Brain microvascular endothelial cell (primary cell): ENCODE data around the gene ANGPTL2.

Experiments
- DNase-seq: peaks from one replicate; pipeline ENCODE4 v3.0.0-alpha.2; 2020
- H3K27ac ChIP-seq: fragments of 250-450 bp; sonication (Bioruptor Pico); 2 replicates; pipeline ENCODE4 v1.5.1; 2020; ENCODE audit warnings: mild to moderate bottlenecking, moderate library complexity
- H3K27me3 ChIP-seq: fragments of 250-450 bp; sonication (Bioruptor Pico); replicated peaks from 2 replicates; pipeline ENCODE4 v1.5.1; 2020; ENCODE audit warnings: mild to moderate bottlenecking
- H3K36me3 ChIP-seq: fragments of 250-450 bp; sonication (Bioruptor Pico); replicated peaks from 2 replicates; pipeline ENCODE4 v1.5.1; 2020; ENCODE audit warnings: mild to moderate bottlenecking
- H3K4me3 ChIP-seq: 2 replicates; pipeline ENCODE4 v1.5.1; 2011; ENCODE audit warnings: low read depth, mild to moderate bottlenecking, control low read depth, low read length, moderate library complexity
- in situ Hi-C: cut with HindIII; loops from 2 replicates; pipeline ENCODE4 v1.10.0; 2017; ENCODE audit warnings: low sequenced_read_pairs, low pct_ligation_motif_present
- TF ChIP-seq, protein P1 (sequence below): IDR thresholded peaks from 2 replicates; pipeline ENCODE4 v1.5.1; 2011; ENCODE audit warnings: low read depth, mild to moderate bottlenecking, moderate library complexity, low read length, control low read depth, inconsistent platforms; ENCODE audit errors: missing control alignments

Gene ANGPTL2

DNA sequence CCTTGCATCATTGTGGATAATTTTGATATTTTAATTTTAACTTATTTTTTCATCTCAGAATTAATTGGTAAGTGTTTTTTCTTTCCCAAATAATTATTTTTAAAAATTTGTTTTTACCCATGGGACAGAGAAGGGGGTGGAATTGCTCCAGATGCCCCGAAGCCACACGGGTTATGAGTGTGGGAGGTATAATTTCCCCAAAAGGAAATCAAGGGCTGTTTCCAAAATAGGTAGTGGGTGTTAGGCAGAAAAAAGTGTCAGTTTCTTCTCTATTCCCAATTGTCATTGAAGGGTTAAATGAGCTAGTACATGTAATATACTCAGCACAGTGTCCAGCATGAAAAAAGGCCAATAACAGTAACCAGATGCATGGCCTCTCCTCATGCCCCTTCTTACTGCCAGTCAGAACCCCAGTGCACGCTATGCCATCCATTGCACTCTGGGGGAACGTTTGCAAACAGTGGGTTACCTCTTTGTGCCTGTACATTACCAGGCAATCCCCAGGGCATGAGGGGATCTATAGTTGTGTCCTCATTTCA lies 36.4 kb upstream of the ANGPTL2 start:
- Histone ChIP-seq H3K27ac (no peak overlapping the region), H3K36me3 (no peaks in the 10 kb centered on the region), H3K4me3 (no peak overlapping the region), H3K27me3 (no peaks in the 10 kb centered on the region)
- TF ChIP-seq, protein P1, sequence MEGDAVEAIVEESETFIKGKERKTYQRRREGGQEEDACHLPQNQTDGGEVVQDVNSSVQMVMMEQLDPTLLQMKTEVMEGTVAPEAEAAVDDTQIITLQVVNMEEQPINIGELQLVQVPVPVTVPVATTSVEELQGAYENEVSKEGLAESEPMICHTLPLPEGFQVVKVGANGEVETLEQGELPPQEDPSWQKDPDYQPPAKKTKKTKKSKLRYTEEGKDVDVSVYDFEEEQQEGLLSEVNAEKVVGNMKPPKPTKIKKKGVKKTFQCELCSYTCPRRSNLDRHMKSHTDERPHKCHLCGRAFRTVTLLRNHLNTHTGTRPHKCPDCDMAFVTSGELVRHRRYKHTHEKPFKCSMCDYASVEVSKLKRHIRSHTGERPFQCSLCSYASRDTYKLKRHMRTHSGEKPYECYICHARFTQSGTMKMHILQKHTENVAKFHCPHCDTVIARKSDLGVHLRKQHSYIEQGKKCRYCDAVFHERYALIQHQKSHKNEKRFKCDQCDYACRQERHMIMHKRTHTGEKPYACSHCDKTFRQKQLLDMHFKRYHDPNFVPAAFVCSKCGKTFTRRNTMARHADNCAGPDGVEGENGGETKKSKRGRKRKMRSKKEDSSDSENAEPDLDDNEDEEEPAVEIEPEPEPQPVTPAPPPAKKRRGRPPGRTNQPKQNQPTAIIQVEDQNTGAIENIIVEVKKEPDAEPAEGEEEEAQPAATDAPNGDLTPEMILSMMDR: no peak
- in situ Hi-C loops: no loop called here
- DNase-seq: no peak

DNA sequence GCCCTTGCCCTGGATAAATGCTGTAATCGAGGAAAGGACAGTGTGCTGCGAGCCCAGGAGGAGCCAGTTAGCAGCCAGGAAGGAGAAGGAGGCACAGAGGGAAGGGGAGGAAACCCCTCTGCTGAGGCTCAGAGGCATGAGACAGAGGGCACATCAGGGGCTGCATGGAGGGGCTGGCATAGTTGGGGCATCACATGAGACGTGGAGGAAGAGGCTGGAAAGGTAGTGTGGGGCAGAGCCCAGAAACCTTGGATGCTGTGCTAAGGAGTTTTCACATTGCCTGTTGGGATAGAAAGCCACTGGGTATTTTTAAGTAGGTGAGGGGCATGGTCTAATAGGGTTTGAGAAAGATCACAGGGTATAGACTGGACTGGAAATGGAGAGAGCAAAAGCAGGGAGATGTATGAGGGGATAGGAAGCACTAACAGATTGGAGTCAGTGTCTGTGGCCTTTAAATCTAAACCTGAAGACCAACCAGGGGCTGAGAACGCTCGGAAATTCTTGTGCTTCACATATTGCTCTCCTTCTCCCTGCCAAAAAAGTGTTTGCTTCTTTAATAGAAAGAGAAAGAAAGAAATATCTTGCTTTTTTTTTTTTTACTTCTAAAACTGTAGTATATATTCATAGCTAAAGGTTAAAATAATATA lies 33.0 kb upstream of the ANGPTL2 start:
- in situ Hi-C loops: no loop called here
- H3K4me3 ChIP-seq: no peak overlapping the region
- no peak overlapping the region for H3K27ac ChIP-seq
- no peaks in the 10 kb centered on the region for H3K36me3 ChIP-seq
- no peaks in the 10 kb centered on the region for H3K27me3 ChIP-seq
- DNase-seq: no peak
- TF ChIP-seq, protein P1: no peak

DNA sequence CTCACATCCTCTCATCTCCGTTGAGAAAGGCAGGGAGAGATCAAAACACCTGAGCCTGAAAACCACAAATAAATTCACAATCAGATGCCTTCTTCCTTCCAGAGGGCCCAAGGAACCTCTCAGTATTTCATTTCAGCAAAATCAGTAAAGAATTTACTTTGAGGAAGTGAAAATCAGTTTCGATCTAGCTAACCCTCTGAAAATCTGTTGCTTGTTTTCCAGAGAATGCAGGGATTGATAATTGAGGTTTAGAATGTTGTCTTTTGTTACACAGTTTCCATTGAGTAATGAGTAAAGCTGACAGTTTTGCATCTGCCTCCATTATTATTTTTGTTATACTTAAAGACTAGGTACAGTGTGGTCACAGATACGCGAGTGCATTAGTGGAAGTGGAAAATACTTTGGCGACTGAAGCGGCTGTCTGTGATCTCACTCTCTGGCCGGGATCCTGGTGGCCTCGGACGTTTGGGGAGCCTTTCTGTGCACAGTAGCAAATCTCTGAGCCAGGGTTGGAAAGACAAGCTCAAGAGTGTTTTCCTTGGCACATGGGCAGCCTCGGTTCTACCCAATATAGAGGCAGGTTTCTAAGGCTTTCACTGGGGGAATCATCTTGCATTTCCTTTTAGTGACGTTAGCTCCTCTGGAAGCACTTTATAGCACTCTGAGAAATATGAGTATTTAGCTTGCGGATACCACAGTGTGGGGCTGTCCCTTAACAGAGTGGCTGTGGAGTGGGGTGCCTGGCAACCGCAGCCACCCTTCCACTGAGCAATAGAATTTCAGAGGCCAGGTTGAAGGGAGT lies 32.2 kb upstream of the ANGPTL2 start:
- no peak overlapping the region for H3K27ac ChIP-seq
- in situ Hi-C loops: no loop called here
- no peaks in the 10 kb centered on the region for H3K36me3 ChIP-seq
- TF ChIP-seq, protein P1: no peak
- no peaks in the 10 kb centered on the region for H3K27me3 ChIP-seq
- no peak overlapping the region for H3K4me3 ChIP-seq
- DNase-seq: peak; percentile 68

DNA sequence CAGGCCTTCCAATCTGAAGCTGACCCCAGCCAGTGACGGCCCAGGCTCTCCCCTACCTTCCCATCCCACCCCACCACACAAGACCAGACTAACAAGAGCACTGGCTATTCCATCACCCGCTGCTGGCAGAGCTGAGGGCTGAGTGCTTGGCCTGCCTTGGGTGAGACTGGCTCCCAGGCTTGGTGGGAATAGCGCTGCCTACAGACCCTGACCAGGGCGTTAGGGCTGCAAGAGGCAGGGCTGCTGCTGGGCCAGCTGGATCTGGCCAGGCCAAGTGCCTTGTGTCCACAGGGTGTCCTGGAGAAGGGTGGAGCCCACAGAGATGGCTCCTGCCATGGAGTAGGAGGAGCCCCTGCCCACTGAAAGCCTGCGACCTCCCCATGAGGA lies 31.6 kb upstream of the ANGPTL2 start:
- no peak for DNase-seq
- TF ChIP-seq, protein P1: no peak
- H3K27me3 ChIP-seq: no peaks in the 10 kb centered on the region
- no peak overlapping the region for H3K4me3 ChIP-seq
- in situ Hi-C loops: no loop called here
- no peak overlapping the region for H3K27ac ChIP-seq
- no peaks in the 10 kb centered on the region for H3K36me3 ChIP-seq

DNA sequence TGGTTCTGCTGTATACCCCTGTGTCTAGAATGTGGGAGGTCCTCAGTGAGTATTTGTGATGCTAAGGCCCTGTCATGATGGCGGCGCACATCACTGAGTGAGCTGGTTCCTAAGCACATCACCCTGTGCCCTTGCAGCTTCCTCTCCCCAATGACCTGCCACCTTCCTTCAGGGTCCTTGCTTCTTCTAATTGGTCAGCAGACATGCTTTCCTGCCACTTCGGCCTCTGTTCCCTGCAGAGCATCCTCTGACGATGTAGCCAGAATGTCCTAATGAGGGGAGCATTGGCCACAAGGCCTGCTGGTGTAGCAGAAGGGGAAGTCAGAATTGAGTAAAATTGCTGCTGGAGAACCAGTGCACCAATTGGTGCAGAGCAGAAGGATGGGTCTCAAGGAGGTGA lies 31.1 kb upstream of the ANGPTL2 start:
- in situ Hi-C loops: no loop called here
- DNase-seq: no peak
- TF ChIP-seq, protein P1: no peak
- no peak overlapping the region for H3K27ac ChIP-seq
- H3K36me3 ChIP-seq: no peaks in the 10 kb centered on the region
- H3K27me3 ChIP-seq: no peaks in the 10 kb centered on the region
- no peak overlapping the region for H3K4me3 ChIP-seq
